Choroid plexus epithelial cell (primary cell): Measurements from ENCODE around the gene TNNT3.
A peak's percentile ranks its signal among the peaks of the same experiment; 100 is the strongest.

Experiments used
- DNase-seq: peaks from one replicate; pipeline ENCODE4 v3.0.0-alpha.2; 2010; ENCODE audit warnings: low read depth
- H3K4me3 ChIP-seq: 2 replicates; pipeline ENCODE4 v1.5.1; 2011; ENCODE audit warnings: low read depth, mild to moderate bottlenecking, control low read depth, low read length, moderate library complexity
- CTCF ChIP-seq: conservative IDR thresholded peaks from 2 replicates; pipeline ENCODE4 v1.5.1; 2011; ENCODE audit warnings: low read depth, mild to moderate bottlenecking, control low read depth, inconsistent platforms, low read length, moderate library complexity

The TNNT3 gene

GRCh38 chr11:1879941-1880720 is 39.4 kb upstream of the TNNT3 start:
- H3K4me3 ChIP-seq: no peak overlapping the region
- DNase-seq: peak; percentile 30
- no peak for TF ChIP-seq CTCF

DNA sequence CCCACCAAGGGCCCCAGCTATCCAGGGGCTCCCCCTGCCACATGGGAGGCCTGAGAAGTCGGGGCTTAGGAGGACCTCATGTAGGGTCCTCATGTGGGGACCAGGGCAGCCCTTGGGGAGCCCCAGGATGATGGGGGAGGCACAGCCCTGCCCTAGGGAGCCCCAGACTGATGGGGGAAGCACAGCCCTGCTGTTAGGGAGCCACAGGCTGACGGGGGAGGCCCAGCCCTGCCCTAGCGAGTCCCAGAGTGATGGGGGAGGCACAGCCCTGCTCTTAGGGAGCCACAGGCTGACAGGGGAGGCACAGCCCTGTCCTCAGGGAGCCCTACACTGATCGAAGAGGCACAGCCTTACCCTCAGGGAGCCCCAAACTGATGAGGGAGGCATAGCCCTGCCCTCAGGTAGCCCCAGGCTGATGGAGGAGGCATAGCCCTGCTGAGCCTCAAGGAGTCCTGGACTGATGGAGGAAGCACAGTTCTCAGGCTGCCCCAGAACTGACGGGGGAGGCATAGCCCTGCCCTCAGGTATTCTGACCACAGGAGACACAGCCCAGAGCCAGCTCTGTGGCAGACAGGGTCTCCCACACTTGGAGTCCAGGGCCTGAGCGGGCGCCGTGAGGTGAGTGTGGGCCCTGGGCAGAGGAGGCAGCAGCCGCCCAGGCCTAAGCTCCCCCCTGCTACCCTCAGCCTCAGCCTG is 38.6 kb upstream of the TNNT3 start:
- no peak for TF ChIP-seq CTCF
- no peak for DNase-seq
- H3K4me3 ChIP-seq: no peak overlapping the region

GRCh38 chr11:1881442-1882264 is 37.9 kb upstream of the TNNT3 start:
- TF ChIP-seq CTCF: no peak
- no peak overlapping the region for H3K4me3 ChIP-seq
- no peak for DNase-seq

- H3K4me3 ChIP-seq: no peak overlapping the region
- DNase-seq: peak; percentile 74
- TF ChIP-seq CTCF: peak; percentile 92
Measured at GRCh38 chr11:1882265-1883238, 37.0 kb upstream of the TNNT3 start.

- TF ChIP-seq CTCF: no peak
- DNase-seq: no peak
- H3K4me3 ChIP-seq: no peak overlapping the region
Measured at GRCh38 chr11:1883346-1884302, 35.9 kb upstream of the TNNT3 start.
